HepG2 (cell line): Measurements from ENCODE around the gene TUBA4B.

Experiments used
- BRCA1 ChIP-seq: sonication (generic); formaldehyde crosslinking; IDR thresholded peaks from 2 replicates; pipeline ENCODE4 v1.4.0; 2020; ENCODE audit warnings: missing genetic modification reagents
- ELF1 ChIP-seq: sonication (generic); formaldehyde crosslinking; IDR thresholded peaks from 2 replicates; pipeline ENCODE4 v1.4.0; 2020; ENCODE audit warnings: missing genetic modification reagents
- JUNB ChIP-seq: sonication (generic); formaldehyde crosslinking; IDR thresholded peaks from 2 replicates; pipeline ENCODE4 v1.8.0; 2022; ENCODE audit warnings: missing genetic modification reagents, mild to moderate bottlenecking, borderline replicate concordance
- JUND ChIP-seq: sonication (generic); formaldehyde crosslinking; IDR thresholded peaks from 2 replicates; pipeline ENCODE4 v1.8.0; 2022; ENCODE audit warnings: mild to moderate bottlenecking, missing genetic modification reagents
- ZNF24 ChIP-seq: fragments of 450-650 bp; IDR thresholded peaks from 2 replicates; pipeline ENCODE4 v1.6.1; 2017; ENCODE audit warnings: antibody characterized with exemption, mild to moderate bottlenecking
- TF ChIP-seq, protein P1 (sequence below), 2 experiments: IDR thresholded peaks; 2 replicates each; pipeline ENCODE4 v1.6.1; 2011 to 2012; ENCODE audit warnings: low read length in 2 of 2, borderline replicate concordance in 1 of 2, low read depth in 1 of 2, mild to moderate bottlenecking in 1 of 2, moderate library complexity in 1 of 2

DNA sequence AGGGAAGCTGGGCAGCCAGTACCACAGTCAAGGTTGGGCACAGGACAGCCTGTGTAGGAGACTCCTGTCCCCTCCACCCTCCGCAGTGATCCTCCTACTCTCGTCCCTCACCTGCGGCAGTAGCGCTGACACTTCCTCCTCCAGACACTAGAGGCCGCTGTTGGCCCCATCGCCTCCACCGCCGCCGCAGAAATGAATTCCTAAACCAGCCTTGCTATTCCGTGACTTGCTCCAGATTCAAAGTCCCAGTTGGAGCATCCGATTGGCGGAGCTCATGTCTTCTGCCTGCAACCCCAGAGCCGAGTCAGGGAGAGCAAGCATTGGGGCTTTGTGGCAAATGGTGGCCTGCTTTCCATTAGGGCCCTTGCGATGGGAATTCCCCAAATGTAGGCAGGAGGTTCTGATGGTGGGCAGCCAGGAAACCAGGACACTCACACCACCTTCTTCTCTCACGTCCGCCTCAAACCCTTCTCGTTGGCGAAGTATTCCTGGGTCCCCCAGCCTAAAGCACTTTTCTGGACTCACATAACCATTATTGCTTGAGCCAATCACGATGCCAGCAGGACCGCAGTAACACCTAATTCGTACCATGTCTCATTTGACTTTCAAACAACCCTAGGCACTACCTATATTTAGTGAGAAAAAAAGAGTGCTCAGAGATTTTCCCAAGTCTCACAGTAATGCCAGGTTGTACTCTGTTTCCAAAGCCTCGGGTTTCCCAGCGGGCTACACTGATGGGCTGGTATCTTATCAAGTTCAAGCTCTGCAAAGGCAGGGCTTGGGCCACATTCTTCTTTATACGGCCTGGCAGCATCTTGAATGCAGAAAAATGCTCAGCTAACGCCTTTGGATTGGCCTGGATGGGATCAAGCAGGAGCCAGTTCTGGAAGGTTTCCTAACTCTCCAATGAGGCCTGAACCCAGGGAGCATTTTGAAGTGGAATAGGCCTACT is 24.9 kb downstream of the TUBA4B start:
- TF ChIP-seq JUND (CRISPR knock-in tag) (no peak), BRCA1 (no peak), ELF1 (CRISPR knock-in tag) (peak; percentile 53; the same call in 1 of the 2 replicates), JUNB (CRISPR knock-in tag) (no peak), ZNF24 (no peak)
- TF ChIP-seq, protein P1, sequence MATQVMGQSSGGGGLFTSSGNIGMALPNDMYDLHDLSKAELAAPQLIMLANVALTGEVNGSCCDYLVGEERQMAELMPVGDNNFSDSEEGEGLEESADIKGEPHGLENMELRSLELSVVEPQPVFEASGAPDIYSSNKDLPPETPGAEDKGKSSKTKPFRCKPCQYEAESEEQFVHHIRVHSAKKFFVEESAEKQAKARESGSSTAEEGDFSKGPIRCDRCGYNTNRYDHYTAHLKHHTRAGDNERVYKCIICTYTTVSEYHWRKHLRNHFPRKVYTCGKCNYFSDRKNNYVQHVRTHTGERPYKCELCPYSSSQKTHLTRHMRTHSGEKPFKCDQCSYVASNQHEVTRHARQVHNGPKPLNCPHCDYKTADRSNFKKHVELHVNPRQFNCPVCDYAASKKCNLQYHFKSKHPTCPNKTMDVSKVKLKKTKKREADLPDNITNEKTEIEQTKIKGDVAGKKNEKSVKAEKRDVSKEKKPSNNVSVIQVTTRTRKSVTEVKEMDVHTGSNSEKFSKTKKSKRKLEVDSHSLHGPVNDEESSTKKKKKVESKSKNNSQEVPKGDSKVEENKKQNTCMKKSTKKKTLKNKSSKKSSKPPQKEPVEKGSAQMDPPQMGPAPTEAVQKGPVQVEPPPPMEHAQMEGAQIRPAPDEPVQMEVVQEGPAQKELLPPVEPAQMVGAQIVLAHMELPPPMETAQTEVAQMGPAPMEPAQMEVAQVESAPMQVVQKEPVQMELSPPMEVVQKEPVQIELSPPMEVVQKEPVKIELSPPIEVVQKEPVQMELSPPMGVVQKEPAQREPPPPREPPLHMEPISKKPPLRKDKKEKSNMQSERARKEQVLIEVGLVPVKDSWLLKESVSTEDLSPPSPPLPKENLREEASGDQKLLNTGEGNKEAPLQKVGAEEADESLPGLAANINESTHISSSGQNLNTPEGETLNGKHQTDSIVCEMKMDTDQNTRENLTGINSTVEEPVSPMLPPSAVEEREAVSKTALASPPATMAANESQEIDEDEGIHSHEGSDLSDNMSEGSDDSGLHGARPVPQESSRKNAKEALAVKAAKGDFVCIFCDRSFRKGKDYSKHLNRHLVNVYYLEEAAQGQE (IDR thresholded peaks at IDR 0.05; ENCODE audit: borderline replicate concordance in 1 of 2, low read depth in 1 of 2, low read length in 2 of 2) = no peak
